CD4-positive, alpha-beta T cell (primary cell): ENCODE results near the gene RASAL2. TPM values are rescaled to one million over a fixed set of nuclear protein-coding genes. Genes with fewer than 3 reads are reported as not detected.
A peak's percentile ranks its signal among the peaks of the same experiment; 100 is the strongest.

Experiments used
- ATAC-seq: fragments of 200-7000 bp; cut with Tn5 transposase; one replicate; pipeline ENCODE4 v1.10.0; 2022; ENCODE audit warnings: mild to moderate bottlenecking; ENCODE audit not compliant: poor library complexity
- CTCF ChIA-PET: fragments of 350-600 bp; sonication (Branson Sonifier 250); formaldehyde crosslinking; loops from one replicate; lab custom pipeline; 2021; ENCODE audit warnings: antibody characterized with exemption, inconsistent platforms; lab: Charles Lee
- POLR2A ChIA-PET: fragments of 350-600 bp; sonication (Branson Sonifier 250); formaldehyde crosslinking; loops from one replicate; lab custom pipeline; 2021; ENCODE audit warnings: antibody characterized with exemption, inconsistent platforms; lab: Charles Lee
- DNase-seq, 14 experiments: peaks; one replicate each; pipeline ENCODE4 v3.0.0-alpha.2; 2013 to 2020; ENCODE audit warnings: mixed read lengths in 2 of 14
- H3K27ac ChIP-seq, 2 donors: one replicate each; pipeline versions ENCODE4 v1.5.1 to v1.7.0; 2013; ENCODE audit warnings: low read length in 2 of 2, low read depth in 1 of 2, mild to moderate bottlenecking in 1 of 2
- H3K27me3 ChIP-seq, 2 experiments: 1 replicate in 1 of 2; 2 replicates in 1 of 2; pipeline versions ENCODE4 v1.6.1 to v1.7.0; 2013; ENCODE audit warnings: low read length in 2 of 2, control low read depth in 1 of 2, mild to moderate bottlenecking in 1 of 2, moderate library complexity in 1 of 2; ENCODE audit not compliant: insufficient read depth in 2 of 2, control insufficient read depth in 1 of 2
- H3K36me3 ChIP-seq: one replicate; pipeline ENCODE4 v1.6.1; 2013; ENCODE audit warnings: low read length, control low read depth; ENCODE audit not compliant: insufficient read depth
- H3K4me1 ChIP-seq: one replicate; pipeline ENCODE4 v1.6.1; 2013; ENCODE audit warnings: low read length, control low read depth; ENCODE audit not compliant: insufficient read depth
- H3K4me3 ChIP-seq: one replicate; pipeline ENCODE4 v1.5.1; 2013; ENCODE audit warnings: mild to moderate bottlenecking, low read length, moderate library complexity
- H3K9me3 ChIP-seq, 2 experiments: 1 replicate in 1 of 2; 2 replicates in 1 of 2; pipeline versions ENCODE4 v1.6.1 to v1.7.0; 2013; ENCODE audit warnings: low read length in 2 of 2, mild to moderate bottlenecking in 2 of 2, control low read depth in 1 of 2, moderate library complexity in 1 of 2; ENCODE audit not compliant: control insufficient read depth in 1 of 2, insufficient read depth in 1 of 2
- H3K27ac Mint-ChIP-seq: one replicate; pipeline ENCODE4 v1.8.0; 2020; ENCODE audit warnings: mixed read lengths
- H3K27me3 Mint-ChIP-seq: one replicate; pipeline ENCODE4 v1.8.0; 2021; ENCODE audit warnings: mixed read lengths
- H3K36me3 Mint-ChIP-seq: one replicate; pipeline ENCODE4 v1.8.0; 2021; ENCODE audit warnings: low read depth, mixed read lengths
- H3K4me1 Mint-ChIP-seq: one replicate; pipeline ENCODE4 v1.8.0; 2021; ENCODE audit warnings: low read depth, mixed read lengths
- H3K4me3 Mint-ChIP-seq: one replicate; pipeline ENCODE4 v1.8.0; 2020; ENCODE audit warnings: mild to moderate bottlenecking, mixed read lengths
- H3K9me3 Mint-ChIP-seq: one replicate; pipeline ENCODE4 v1.8.0; 2020; ENCODE audit warnings: mixed read lengths
- CTCF ChIP-seq: fragments of 200-600 bp; IDR thresholded peaks from one replicate; pipeline ENCODE4 v1.8.0; 2022; ENCODE audit warnings: antibody characterized with exemption, mild to moderate bottlenecking
- intact Hi-C, 2 experiments: fragments of 100-400 bp; cut with DNase I in 1 of 2; cut with micrococcal nuclease in 1 of 2; formaldehyde crosslinking; loops; one replicate each; pipeline versions ENCODE4 v1.15.1 to v1.9.0; 2023 to 2025; cut with DNase I, micrococcal nuclease
- total RNA-seq, 174 experiments: library from RNA in 2 of 174; stranded (reverse) in 2 of 174; gene quantifications; one replicate each; pipeline ENCODE4 v1.2.3 and lab custom pipeline; 2021 to 2026

RASAL2 gene
- total RNA-seq, 2 experiments from 2014 or later, result 0.03 TPM; not detected in 1

GRCh38 chr1:178055779-178056471 is 38.0 kb upstream of the RASAL2 start:
- intact Hi-C loops, result no loop called here
- no peaks in the 10 kb centered on the region for H3K9me3 ChIP-seq
- no peaks in the 10 kb centered on the region for H3K36me3 ChIP-seq
- H3K27me3 Mint-ChIP-seq, result peaks cover 5% of the 10 kb centered on the region
- no peak for TF ChIP-seq CTCF
- POLR2A ChIA-PET, result no interaction called here
- no peaks in the 10 kb centered on the region for H3K4me1 Mint-ChIP-seq
- H3K4me3 ChIP-seq, result no peak overlapping the region
- H3K36me3 Mint-ChIP-seq, result no peaks in the 10 kb centered on the region
- H3K4me3 Mint-ChIP-seq, result no peak overlapping the region
- no peaks in the 10 kb centered on the region for H3K9me3 Mint-ChIP-seq
- H3K27ac Mint-ChIP-seq, result no peak overlapping the region
- CTCF ChIA-PET, result no interaction called here
- no peaks in the 10 kb centered on the region for H3K4me1 ChIP-seq
- no peaks in the 10 kb centered on the region for H3K27me3 ChIP-seq
- H3K27ac ChIP-seq, result no peak overlapping the region
- no peak for ATAC-seq
- peak in 2 of 14 experiments; percentile 10 to 11 for DNase-seq

GRCh38 chr1:178057141-178057765 is 36.7 kb upstream of the RASAL2 start:
- H3K27ac ChIP-seq, result no peak overlapping the region
- ChIA-PET POLR2A (no interaction called here), CTCF (no interaction called here)
- no peaks in the 10 kb centered on the region for H3K9me3 ChIP-seq
- no peaks in the 10 kb centered on the region for H3K27me3 ChIP-seq
- ATAC-seq (no peak), DNase-seq (no peak)
- peaks cover 2% of the 10 kb centered on the region for H3K27me3 Mint-ChIP-seq
- no peaks in the 10 kb centered on the region for H3K9me3 Mint-ChIP-seq
- H3K4me3 ChIP-seq, result no peak overlapping the region
- H3K36me3 Mint-ChIP-seq, result no peaks in the 10 kb centered on the region
- H3K4me1 Mint-ChIP-seq, result no peaks in the 10 kb centered on the region
- no peak overlapping the region for H3K4me3 Mint-ChIP-seq
- TF ChIP-seq CTCF, result no peak
- H3K27ac Mint-ChIP-seq, result no peak overlapping the region
- no peaks in the 10 kb centered on the region for H3K4me1 ChIP-seq
- intact Hi-C loops, result no loop called here
- H3K36me3 ChIP-seq, result no peaks in the 10 kb centered on the region

GRCh38 chr1:178057912-178058534 is 35.9 kb upstream of the RASAL2 start:
- intact Hi-C loops, result no loop called here
- no peak overlapping the region for H3K27ac Mint-ChIP-seq

More at GRCh38 chr1:178057912-178058534, 35.9 kb upstream of the RASAL2 start:
- no peaks in the 10 kb centered on the region for H3K9me3 Mint-ChIP-seq
- no peak overlapping the region for H3K27ac ChIP-seq
- no peaks in the 10 kb centered on the region for H3K36me3 Mint-ChIP-seq
- no peak overlapping the region for H3K4me3 ChIP-seq
- no peaks in the 10 kb centered on the region for H3K36me3 ChIP-seq
- no peak for TF ChIP-seq CTCF
- ATAC-seq, result no peak
- H3K9me3 ChIP-seq, result no peaks in the 10 kb centered on the region
- ChIA-PET CTCF (no interaction called here), POLR2A (no interaction called here)
- H3K27me3 ChIP-seq, result no peaks in the 10 kb centered on the region
- H3K4me1 ChIP-seq, result no peaks in the 10 kb centered on the region
- DNase-seq, result no peak
- H3K4me3 Mint-ChIP-seq, result no peak overlapping the region
- H3K4me1 Mint-ChIP-seq, result no peaks in the 10 kb centered on the region
- H3K27me3 Mint-ChIP-seq, result no peaks in the 10 kb centered on the region
